GM12873 (cell line): ENCODE data around the gene ACOX3.
A peak's percentile ranks its signal among the peaks of the same experiment; 100 is the strongest.

Experiments
- TF ChIP-seq, protein P1 (sequence below): IDR thresholded peaks from 2 replicates; pipeline ENCODE4 v1.5.1; 2012; ENCODE audit warnings: low read depth, mild to moderate bottlenecking, moderate library complexity, low read length, control low read depth; ENCODE audit not compliant: insufficient read depth; ENCODE audit errors: missing control alignments

Gene ACOX3

DNA sequence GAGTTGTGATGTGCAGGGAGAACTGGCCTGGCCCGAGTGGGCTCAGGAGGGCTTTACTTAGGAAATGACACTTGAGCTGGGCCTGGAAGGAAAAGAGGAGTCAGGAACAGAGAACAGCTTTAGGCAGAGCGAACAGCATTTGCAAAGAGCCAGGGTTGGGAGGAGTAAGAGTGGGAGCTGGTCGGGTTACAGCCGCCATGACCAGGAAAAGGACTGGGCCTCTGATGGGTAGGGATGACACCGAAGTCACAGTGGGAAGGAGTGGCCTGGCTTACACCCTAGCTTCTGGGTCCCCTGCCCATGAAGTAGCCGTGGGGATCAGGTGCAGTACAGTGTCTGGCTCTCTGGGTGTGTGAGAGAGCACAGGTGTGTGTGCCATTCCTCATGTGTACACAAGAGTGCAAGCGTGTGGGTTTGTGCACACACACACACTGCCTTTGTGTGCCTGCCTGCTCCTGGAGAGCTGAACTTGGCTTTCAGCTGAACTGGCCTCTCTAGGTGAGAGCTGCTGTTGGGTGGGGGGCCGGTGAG, 31.7 kb upstream of the ACOX3 start:
- TF ChIP-seq, protein P1, sequence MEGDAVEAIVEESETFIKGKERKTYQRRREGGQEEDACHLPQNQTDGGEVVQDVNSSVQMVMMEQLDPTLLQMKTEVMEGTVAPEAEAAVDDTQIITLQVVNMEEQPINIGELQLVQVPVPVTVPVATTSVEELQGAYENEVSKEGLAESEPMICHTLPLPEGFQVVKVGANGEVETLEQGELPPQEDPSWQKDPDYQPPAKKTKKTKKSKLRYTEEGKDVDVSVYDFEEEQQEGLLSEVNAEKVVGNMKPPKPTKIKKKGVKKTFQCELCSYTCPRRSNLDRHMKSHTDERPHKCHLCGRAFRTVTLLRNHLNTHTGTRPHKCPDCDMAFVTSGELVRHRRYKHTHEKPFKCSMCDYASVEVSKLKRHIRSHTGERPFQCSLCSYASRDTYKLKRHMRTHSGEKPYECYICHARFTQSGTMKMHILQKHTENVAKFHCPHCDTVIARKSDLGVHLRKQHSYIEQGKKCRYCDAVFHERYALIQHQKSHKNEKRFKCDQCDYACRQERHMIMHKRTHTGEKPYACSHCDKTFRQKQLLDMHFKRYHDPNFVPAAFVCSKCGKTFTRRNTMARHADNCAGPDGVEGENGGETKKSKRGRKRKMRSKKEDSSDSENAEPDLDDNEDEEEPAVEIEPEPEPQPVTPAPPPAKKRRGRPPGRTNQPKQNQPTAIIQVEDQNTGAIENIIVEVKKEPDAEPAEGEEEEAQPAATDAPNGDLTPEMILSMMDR: no peak

DNA sequence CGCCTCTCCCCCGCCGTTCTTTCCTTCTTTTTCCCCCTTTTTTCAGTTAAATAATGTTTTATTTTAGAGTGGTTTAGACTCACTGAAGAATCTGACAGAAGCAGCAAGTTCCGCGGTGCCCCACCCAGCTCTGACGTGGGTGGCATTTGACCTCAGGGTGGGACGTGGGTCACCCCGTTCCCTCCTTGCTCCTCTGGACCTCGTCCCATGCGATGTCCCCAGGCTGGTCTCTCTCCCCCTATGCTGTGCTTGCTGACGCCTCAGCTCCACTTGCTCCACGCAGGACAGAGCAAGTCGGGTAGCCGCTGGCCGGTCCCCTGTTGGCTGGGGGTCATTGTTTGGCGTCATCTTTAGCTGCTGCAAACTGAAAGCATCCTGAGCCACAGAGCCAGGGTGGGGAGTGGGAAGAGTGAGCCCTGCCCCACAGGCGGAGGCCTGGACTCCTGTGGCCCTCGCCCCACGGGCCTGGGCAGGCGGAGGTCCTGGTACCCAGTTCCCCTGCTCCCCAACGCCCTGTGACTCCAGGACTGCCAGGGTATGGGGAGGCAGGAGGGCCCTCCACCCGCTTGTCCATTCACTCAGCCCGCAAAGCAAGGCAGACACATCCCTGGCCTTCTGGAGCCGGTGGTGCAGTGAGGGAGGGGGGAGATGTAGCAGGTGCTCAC, 30.8 kb upstream of the ACOX3 start:
- TF ChIP-seq, protein P1: no peak

DNA sequence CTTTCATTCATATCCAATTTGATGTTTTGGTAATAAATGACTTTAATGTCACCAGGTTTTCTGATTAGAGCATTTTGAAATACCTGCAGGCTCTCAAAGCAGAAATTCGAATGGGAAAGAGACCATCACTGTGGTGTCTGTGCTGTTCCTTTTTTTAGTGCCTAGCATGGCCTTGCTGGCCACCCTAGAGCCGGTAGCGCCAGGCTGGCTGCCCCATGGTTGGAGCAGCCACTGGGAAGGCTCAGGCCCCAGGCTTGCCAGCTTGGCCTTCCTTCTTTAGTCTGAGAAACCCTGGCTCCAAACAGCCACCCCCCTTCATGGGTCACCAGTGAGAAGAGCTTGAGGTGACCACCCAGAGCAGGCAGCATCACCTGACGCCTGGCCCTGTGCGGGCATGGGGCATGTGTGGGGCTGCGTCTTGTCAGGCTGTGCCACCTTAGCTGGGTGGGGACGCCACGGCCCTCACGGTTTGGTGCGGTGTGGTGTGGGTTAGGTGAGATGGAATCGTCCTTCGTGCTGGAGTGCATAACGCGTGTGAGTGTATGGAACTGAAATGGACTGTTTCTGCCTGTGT, 30.0 kb upstream of the ACOX3 start:
- TF ChIP-seq, protein P1: no peak

DNA sequence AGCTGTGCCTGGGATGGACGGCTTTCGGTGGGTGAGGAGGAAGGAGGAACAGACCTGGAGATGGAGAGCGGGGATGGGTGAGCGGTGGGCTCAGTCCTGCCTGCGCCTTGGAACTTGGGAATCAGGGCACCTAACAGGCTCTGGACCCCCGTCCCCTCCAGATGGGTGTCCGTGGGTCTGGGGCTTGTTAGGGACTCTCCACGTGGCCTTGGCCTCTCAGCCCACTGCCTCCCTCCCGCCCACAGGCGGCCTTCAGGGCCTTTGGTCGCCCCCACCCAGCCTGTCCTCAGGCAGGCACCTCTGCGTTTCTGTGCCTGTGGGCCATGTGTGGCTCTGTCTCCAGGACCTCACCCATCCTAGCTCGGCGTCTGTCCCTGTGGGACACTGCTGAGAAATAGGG, 29.0 kb upstream of the ACOX3 start:
- TF ChIP-seq, protein P1: no peak

DNA sequence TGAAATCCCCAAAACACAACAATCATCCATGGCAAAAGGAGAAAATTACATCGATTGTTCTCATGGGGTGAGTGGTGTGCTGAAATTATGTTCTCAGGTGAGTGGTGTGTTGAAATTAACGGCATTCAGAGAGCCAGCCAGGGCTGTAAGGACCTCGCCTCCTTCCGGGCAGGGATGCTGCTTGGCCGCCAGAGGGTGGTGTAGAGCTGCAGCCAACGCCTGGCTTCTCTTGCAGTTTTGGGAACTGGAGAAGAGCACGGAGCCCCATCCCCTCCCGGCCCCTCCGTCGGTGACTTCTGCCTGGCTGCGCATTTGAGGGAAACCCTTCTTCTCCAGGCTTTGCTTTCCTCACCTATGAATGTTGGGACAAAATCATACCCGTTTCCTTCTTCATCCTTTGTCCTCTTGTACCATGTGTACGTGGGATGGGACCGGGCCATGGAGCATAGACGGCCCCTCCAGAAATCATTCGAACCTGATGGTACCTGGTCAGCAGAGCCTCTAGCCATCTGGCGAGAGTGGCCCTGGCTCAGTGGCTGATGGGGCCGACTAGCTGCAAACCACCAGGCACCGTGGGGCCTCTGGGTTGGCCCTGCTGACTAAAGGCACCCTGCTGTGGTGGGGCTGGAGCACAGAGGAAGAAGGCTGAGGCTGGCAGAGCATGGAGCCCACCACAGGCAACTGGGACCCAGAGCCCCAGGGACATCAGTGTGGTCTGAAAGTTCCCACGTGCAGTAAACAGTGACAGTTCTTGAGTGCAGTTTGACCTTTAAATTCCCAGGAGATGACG, 28.4 kb upstream of the ACOX3 start:
- TF ChIP-seq, protein P1: peak; percentile 98

DNA sequence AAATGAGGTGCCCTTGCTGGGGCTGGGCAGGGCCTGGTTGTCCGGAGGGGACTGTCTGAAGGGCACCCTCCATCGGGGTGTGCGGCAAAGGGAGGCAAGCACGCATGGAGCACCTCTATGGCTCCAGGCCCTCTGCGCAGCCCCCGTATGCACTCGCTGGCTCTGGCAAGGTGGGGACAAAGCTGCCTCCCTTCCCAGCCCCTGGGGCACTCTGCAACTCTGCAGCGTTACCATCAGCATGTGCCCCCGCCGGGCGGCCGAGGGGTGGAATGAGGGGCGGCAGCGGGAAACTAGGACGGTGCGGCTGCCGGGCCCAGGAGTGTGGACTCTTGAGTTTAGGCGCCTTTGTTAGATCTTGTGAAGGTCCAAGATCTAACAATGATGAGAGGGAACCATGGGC, 26.5 kb upstream of the ACOX3 start:
- TF ChIP-seq, protein P1: no peak

DNA sequence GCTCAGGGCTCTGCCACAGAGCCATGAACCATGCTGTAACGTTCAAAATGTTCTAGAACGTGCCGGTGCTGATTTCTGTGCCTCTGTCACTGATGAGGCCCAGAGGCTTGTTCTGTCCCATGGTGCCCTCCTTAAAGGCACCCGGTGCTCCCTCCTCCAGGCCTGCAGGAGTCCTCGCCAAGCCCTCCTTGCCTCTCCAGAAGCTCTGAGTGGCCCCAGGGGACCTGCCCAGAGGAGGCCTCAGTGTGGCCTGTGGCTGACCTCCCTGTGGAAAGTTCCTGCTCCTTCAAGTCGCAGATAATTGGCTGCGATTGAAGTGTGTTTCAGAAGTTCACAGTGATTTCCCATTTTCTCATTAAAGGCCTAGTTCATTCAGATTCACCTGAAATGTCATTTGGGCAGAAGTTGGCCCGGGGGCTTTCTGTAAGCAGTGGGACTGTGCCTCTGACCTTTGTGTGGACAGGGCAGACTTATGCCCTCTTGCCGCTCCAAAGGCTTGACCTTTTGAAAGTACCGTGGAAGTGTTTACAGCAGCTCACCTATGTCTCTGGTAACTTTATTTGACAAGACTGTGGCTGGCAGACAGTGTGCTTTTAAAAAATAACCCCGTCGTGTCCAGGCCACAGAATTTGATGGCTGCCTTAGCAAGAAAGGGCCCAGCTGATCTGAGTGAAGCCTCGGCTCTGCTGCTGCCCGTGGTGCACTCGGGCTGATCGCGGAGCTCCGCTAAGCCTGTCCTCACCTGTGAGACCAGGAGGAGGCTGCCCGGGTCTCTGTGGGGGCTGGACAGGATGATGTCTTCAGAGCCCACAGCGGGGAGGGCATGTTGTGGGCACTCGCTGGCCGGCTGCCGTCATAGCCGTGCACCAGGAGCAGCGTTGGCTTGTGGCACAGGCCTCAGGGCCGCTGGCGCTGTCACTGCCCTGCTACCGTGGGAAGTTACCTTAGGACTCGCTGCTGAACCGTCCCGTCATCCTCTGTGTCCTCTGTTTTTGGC, 25.4 kb upstream of the ACOX3 start:
- TF ChIP-seq, protein P1: no peak
